Neuronal stem cell (in vitro differentiated cells): Measurements from ENCODE around the gene GTF3C1.
"Not testable (repeated sequence)": the region's sequence is repeated elsewhere in the genome, so short reads cannot be mapped to it uniquely, and the experiment has no call there.

Experiments
- DNase-seq: peaks from one replicate; pipeline ENCODE4 v3.0.0-alpha.2; 2013; ENCODE audit warnings: low spot score
- H2AFZ ChIP-seq: one replicate; pipeline ENCODE4 v1.6.1; 2013; ENCODE audit warnings: mild to moderate bottlenecking, low read length, inconsistent platforms
- H2AK5ac ChIP-seq: 2 replicates; pipeline ENCODE4 v1.6.1; 2013; ENCODE audit warnings: low read depth, mild to moderate bottlenecking, inconsistent platforms, low read length, moderate library complexity, mixed read lengths
- H2BK120ac ChIP-seq: 2 replicates; pipeline ENCODE4 v1.6.1; 2013; ENCODE audit warnings: low read depth, mild to moderate bottlenecking, inconsistent platforms, low read length, moderate library complexity, mixed read lengths
- H2BK12ac ChIP-seq: one replicate; pipeline ENCODE4 v1.6.1; 2013; ENCODE audit warnings: low read length, inconsistent platforms
- H2BK15ac ChIP-seq: 2 replicates; pipeline ENCODE4 v1.6.1; 2013; ENCODE audit warnings: mild to moderate bottlenecking, low read length, inconsistent platforms, mixed read lengths
- H2BK5ac ChIP-seq: one replicate; pipeline ENCODE4 v1.6.1; 2013; ENCODE audit warnings: inconsistent platforms, mild to moderate bottlenecking, low read length, moderate library complexity
- H3K14ac ChIP-seq: one replicate; pipeline ENCODE4 v1.6.1; 2013; ENCODE audit warnings: low read length, inconsistent platforms
- H3K18ac ChIP-seq: 2 replicates; pipeline ENCODE4 v1.6.1; 2013; ENCODE audit warnings: low read length, inconsistent platforms
- H3K23ac ChIP-seq: 2 replicates; pipeline ENCODE4 v1.6.1; 2013; ENCODE audit warnings: low read depth, mild to moderate bottlenecking, mixed read lengths, low read length, inconsistent platforms; ENCODE audit not compliant: poor library complexity
- H3K27ac ChIP-seq: replicated peaks from 3 replicates; pipeline ENCODE4 v1.5.1; 2013; ENCODE audit warnings: low read length, inconsistent platforms
- H3K27me3 ChIP-seq, 3 experiments: 2 replicates each; pipeline ENCODE4 v1.6.1; 2013; ENCODE audit warnings: low read length in 3 of 3, mild to moderate bottlenecking in 2 of 3, inconsistent platforms in 1 of 3, low read depth in 1 of 3, mixed read lengths in 1 of 3, moderate library complexity in 1 of 3; ENCODE audit not compliant: control insufficient read depth in 3 of 3, insufficient read depth in 3 of 3
- H3K36me3 ChIP-seq, 2 donors: replicated peaks in 1 of 2; 2 replicates each; pipeline ENCODE4 v1.6.1; 2013; ENCODE audit warnings: low read length in 2 of 2; ENCODE audit not compliant: control insufficient read depth in 2 of 2, insufficient read depth in 2 of 2
- H3K4ac ChIP-seq: 2 replicates; pipeline ENCODE4 v1.6.1; 2013; ENCODE audit warnings: inconsistent platforms, mild to moderate bottlenecking, low read length, moderate library complexity
- H3K4me1 ChIP-seq, 2 donors: 1 replicate in 1 of 2; 2 replicates in 1 of 2; pipeline ENCODE4 v1.6.1; 2013; ENCODE audit warnings: low read length in 2 of 2, low read depth in 1 of 2; ENCODE audit not compliant: control insufficient read depth in 2 of 2, insufficient read depth in 1 of 2
- H3K4me2 ChIP-seq: one replicate; pipeline ENCODE4 v1.6.1; 2013; ENCODE audit warnings: mild to moderate bottlenecking, low read length, inconsistent platforms; ENCODE audit not compliant: insufficient read depth, poor library complexity, severe bottlenecking
- H3K4me3 ChIP-seq, 2 donors: 2 replicates each; pipeline ENCODE4 v1.5.1; 2013; ENCODE audit warnings: low read length in 2 of 2, mild to moderate bottlenecking in 2 of 2, inconsistent platforms in 1 of 2, moderate library complexity in 1 of 2
- H3K79me1 ChIP-seq: one replicate; pipeline ENCODE4 v1.6.1; 2013; ENCODE audit warnings: low read depth, mild to moderate bottlenecking, inconsistent platforms, low read length, moderate library complexity
- H3K9ac ChIP-seq: one replicate; pipeline ENCODE4 v1.6.1; 2013; ENCODE audit warnings: mild to moderate bottlenecking, low read depth, low read length, inconsistent platforms; ENCODE audit not compliant: poor library complexity
- H3K9me3 ChIP-seq, 2 donors: replicated peaks in 1 of 2; 2 replicates each; pipeline versions ENCODE3 to v1.6.1; 2013; ENCODE audit warnings: low read length in 2 of 2, mild to moderate bottlenecking in 2 of 2, inconsistent platforms in 1 of 2, low read depth in 1 of 2, mixed read lengths in 1 of 2, moderate library complexity in 1 of 2; ENCODE audit not compliant: control insufficient read depth in 2 of 2, insufficient read depth in 1 of 2
- H4K8ac ChIP-seq: one replicate; pipeline ENCODE4 v1.6.1; 2013; ENCODE audit warnings: low read depth, mild to moderate bottlenecking, inconsistent platforms, low read length, moderate library complexity
- H4K91ac ChIP-seq: one replicate; pipeline ENCODE4 v1.6.1; 2013; ENCODE audit warnings: low read length, low read depth, mild to moderate bottlenecking, inconsistent platforms; ENCODE audit not compliant: poor library complexity
- WGBS, 2 donors: extraction: QIAGEN DNeasy Blood & Tissue Kit; methylation state at CpG; one replicate each; pipeline ENCODE4 v1.1.7; 2013; ENCODE audit warnings: missing lambda C conversion rate in 2 of 2, mixed read lengths in 1 of 2; ENCODE audit not compliant: insufficient read length in 2 of 2, insufficient replicate concordance in 1 of 2; ENCODE audit errors: extremely low coverage in 2 of 2; 5-methylcytosine and 5-hydroxymethylcytosine counted together

The GTF3C1 gene

GRCh38 chr16:27436921-27437650 is 112.6 kb downstream of the GTF3C1 start:
- WGBS, 2 donors: no CpG with 5 or more reads among the region's 9 CpGs
- H2BK120ac ChIP-seq: no peak overlapping the region
- H3K27ac ChIP-seq: no peak overlapping the region

GRCh38 chr16:27436065-27436464 is 113.6 kb downstream of the GTF3C1 start:
- H3K79me1 ChIP-seq: no peaks in the 10 kb centered on the region
- no CpG with 5 or more reads among the region's 8 CpGs for WGBS, 2 donors
- no peak overlapping the region for H3K4me2 ChIP-seq
- H3K4me1 ChIP-seq: peaks cover 0 to 5% of the 10 kb centered on the region in 2 donors
- no peak overlapping the region for H3K14ac ChIP-seq
- no peaks in the 10 kb centered on the region for H3K27me3 ChIP-seq
- no peak overlapping the region for H2AK5ac ChIP-seq
- H2BK15ac ChIP-seq: no peak overlapping the region
- no peak overlapping the region for H3K9ac ChIP-seq
- H2BK5ac ChIP-seq: no peak overlapping the region
- DNase-seq: no peak
- H2BK120ac ChIP-seq: no peak overlapping the region
- no peak overlapping the region for H3K27ac ChIP-seq
- H4K8ac ChIP-seq: no peak overlapping the region
- H3K36me3 ChIP-seq: peaks cover 0 to 2% of the 10 kb centered on the region in 2 donors
- no peak overlapping the region for H4K91ac ChIP-seq
- H3K4me3 ChIP-seq: no peak overlapping the region
- no peak overlapping the region for H2AFZ ChIP-seq
- H2BK12ac ChIP-seq: no peak overlapping the region
- H3K4ac ChIP-seq: no peak overlapping the region
- peaks cover 0 to 4% of the 10 kb centered on the region in 2 donors for H3K9me3 ChIP-seq
- no peak overlapping the region for H3K23ac ChIP-seq
- no peak overlapping the region for H3K18ac ChIP-seq

More at GRCh38 chr16:27436921-27437650, 112.6 kb downstream of the GTF3C1 start:
- peak overlapping the region; percentile 34 for H3K23ac ChIP-seq
- H2BK5ac ChIP-seq: no peak overlapping the region
- no peak overlapping the region for H2AFZ ChIP-seq
- no peaks in the 10 kb centered on the region for H3K27me3 ChIP-seq
- H2AK5ac ChIP-seq: no peak overlapping the region
- no peaks in the 10 kb centered on the region for H3K79me1 ChIP-seq
- no peak overlapping the region for H4K91ac ChIP-seq
- peaks cover 0 to 5% of the 10 kb centered on the region in 2 donors for H3K4me1 ChIP-seq
- no peak overlapping the region for H3K4me3 ChIP-seq
- H3K4ac ChIP-seq: no peak overlapping the region
- H2BK12ac ChIP-seq: no peak overlapping the region
- H3K9ac ChIP-seq: peak overlapping the region; percentile 64
- peaks cover 0 to 4% of the 10 kb centered on the region in 2 donors for H3K9me3 ChIP-seq
- H3K4me2 ChIP-seq: no peak overlapping the region
- H3K36me3 ChIP-seq: peaks cover 0 to 2% of the 10 kb centered on the region in 2 donors
- no peak overlapping the region for H4K8ac ChIP-seq
- DNase-seq: no peak
- no peak overlapping the region for H3K14ac ChIP-seq
- H3K18ac ChIP-seq: no peak overlapping the region
- H2BK15ac ChIP-seq: no peak overlapping the region

- not testable (repeated sequence) for H2BK12ac ChIP-seq, H3K9me3 ChIP-seq, H3K9ac ChIP-seq, H2AK5ac ChIP-seq, H3K14ac ChIP-seq, H3K18ac ChIP-seq, H2BK120ac ChIP-seq, H2BK5ac ChIP-seq, H4K8ac ChIP-seq, H3K27me3 ChIP-seq, H3K4me1 ChIP-seq, H3K79me1 ChIP-seq, H4K91ac ChIP-seq, H3K4me2 ChIP-seq, H3K4me3 ChIP-seq, H3K23ac ChIP-seq, H3K36me3 ChIP-seq, DNase-seq, H2BK15ac ChIP-seq, H3K27ac ChIP-seq, H3K4ac ChIP-seq, H2AFZ ChIP-seq
- WGBS, 2 donors: no CpG with 5 or more reads among the region's 5 CpGs
Measured at GRCh38 chr16:27435146-27435545, 114.6 kb downstream of the GTF3C1 start.

- WGBS, 2 donors: no CpG with 5 or more reads among the region's 16 CpGs
- Histone ChIP-seq H4K8ac (no peak overlapping the region), H3K14ac (no peak overlapping the region), H3K23ac (no peak overlapping the region), H2BK5ac (no peak overlapping the region), H2BK120ac (no peak overlapping the region), H3K4me3 (no peak overlapping the region), H3K4ac (no peak overlapping the region), H2BK15ac (no peak overlapping the region), H3K27me3 (no peaks in the 10 kb centered on the region), H3K27ac (no peak overlapping the region), H2AFZ (no peak overlapping the region), H2BK12ac (no peak overlapping the region), H3K79me1 (no peaks in the 10 kb centered on the region), H3K4me2 (no peak overlapping the region), H3K9me3 (peaks cover 0 to 2% of the 10 kb centered on the region in 2 donors), H2AK5ac (no peak overlapping the region), H3K4me1 (peaks cover 0 to 3% of the 10 kb centered on the region in 2 donors), H4K91ac (no peak overlapping the region), H3K36me3 (peaks cover 0 to under 1% of the 10 kb centered on the region in 2 donors), H3K18ac (peak overlapping the region; percentile 79), H3K9ac (no peak overlapping the region)
- no peak for DNase-seq
Measured at GRCh38 chr16:27434141-27435051, 115.3 kb downstream of the GTF3C1 start.
